HG02610 (cell line): ENCODE data around the gene PDE6A.

Experiments used
- ATAC-seq: cut with Tn5 transposase; IDR thresholded peaks from one replicate; pipeline ENCODE4 v1.9.1; 2021; ENCODE audit warnings: mild to moderate bottlenecking, moderate library complexity; ENCODE audit not compliant: unreplicated experiment

The PDE6A gene

GRCh38 chr5:149930749-149931574, 13.6 kb downstream of the PDE6A start:
- ATAC-seq: no peak

DNA sequence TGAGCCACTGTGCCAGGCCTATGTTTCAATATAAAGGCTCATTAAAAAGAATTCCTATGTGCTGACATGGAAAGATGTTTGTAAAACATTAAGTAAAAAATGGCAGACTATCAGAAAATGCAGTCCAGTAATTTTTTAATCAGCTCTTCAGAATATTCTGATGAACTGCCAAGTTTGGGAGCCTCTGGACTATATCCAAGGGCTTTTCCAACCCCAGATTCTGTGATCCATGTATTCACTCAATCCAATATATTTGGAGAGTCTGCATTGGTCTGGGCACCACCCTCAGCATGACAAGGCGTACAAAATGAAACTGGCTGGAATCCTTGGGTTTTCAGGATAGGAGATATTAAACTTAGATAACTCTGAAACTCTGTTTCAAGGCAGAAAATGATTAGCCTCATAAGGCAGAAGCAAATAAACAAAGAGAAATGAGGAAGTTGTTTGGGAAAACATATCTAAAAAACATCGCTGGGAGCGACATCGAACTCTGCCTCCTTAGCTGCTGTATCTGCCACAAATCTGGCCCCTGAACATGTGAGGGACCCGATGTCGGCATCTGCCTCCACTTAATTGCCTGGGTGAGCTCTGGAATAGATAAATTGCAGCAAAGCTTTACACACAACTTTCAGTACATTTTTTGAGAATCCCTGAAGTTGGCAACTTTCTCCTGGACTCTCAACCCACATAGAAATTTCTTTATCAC, 14.4 kb downstream of the PDE6A start:
- no peak for ATAC-seq

- no peak for ATAC-seq
Observed at GRCh38 chr5:149924486-149924885, 20.1 kb downstream of the PDE6A start.

GRCh38 chr5:149922950-149923349, 21.6 kb downstream of the PDE6A start:
- ATAC-seq: no peak

GRCh38 chr5:149921597-149921996, 23.0 kb downstream of the PDE6A start:
- no peak for ATAC-seq

GRCh38 chr5:149917073-149917676, 27.4 kb downstream of the PDE6A start:
- no peak for ATAC-seq

DNA sequence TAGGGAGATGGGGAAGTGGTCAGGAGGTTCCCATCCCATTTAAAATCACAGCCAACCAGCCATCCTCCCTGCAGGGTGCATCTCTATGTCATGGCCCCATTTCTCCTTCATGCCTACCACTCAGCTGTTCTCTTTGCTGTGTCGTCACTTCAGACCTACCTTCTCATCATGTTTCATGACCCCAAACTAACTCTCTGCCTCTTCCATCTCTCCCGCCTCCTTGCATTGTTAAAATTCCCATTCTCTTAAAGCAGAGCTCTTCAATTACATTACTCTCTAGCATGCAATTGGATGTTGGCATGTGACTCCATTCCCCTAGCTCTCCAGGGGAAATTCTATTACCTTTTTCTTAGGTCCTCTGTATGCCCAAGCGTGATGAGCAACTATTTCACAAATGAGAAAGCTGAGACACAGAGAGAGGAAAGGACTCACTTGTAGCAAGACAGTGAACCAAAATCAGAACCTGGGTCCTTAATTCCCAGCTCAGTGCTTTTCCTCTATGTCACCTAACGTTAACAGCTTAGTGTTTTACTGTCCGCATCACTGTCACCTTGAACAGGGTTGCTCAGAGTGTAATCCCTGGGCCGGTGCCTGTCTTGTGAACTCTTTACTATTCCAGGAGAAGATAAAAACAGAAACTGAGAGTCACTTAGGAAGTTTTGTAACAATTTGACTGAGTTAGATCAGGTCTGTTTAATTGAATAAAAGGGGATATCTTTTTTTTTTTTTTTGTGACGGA, 28.1 kb downstream of the PDE6A start:
- no peak for ATAC-seq

- no peak for ATAC-seq
Observed at GRCh38 chr5:149915392-149916260, 29.0 kb downstream of the PDE6A start.

DNA sequence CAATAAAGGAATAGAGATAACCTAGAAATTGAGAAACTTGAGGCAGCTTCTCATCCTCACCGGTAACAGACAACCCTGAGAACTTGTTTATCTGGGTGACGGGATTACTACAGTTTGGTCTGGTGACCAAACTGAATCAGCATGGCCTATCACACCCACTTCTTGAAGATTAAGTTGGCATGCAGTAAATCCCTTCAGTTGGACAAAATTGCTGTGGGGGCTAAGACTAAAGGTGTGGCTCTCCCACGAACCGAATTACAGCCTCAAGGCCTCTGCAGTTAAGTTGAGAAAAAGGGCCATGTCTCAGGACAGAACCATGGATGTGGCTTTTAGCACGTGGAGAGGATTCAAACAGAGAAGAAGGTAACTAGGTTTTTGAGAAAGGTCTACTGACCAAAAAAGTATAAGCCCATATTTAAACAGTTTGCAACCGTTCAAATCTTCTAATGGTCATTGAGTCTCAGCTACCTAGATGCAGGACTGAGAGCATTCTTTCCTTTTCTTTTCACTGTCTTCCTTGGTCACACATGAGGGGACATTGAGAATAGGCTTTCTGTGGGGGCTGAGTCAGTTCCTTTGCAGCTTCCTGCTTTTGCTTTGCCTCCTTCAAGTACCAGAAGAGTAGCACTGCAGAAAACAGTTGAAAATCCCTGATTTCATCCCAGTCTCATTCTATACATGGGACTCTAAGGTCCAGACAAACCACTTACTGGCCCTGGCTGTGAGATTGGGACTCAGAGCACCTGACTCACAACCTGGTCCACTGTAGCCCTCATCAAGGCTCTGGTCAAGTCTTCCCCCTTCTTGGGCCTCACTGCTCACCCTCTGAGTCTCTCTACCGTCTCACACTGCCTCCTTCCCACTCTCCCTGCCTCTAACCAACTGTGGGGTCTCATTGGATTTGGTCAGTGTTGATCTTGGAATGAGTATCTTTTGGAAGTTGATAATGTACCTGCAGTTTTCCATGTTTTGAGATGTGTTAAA, 30.9 kb downstream of the PDE6A start:
- ATAC-seq: no peak

DNA sequence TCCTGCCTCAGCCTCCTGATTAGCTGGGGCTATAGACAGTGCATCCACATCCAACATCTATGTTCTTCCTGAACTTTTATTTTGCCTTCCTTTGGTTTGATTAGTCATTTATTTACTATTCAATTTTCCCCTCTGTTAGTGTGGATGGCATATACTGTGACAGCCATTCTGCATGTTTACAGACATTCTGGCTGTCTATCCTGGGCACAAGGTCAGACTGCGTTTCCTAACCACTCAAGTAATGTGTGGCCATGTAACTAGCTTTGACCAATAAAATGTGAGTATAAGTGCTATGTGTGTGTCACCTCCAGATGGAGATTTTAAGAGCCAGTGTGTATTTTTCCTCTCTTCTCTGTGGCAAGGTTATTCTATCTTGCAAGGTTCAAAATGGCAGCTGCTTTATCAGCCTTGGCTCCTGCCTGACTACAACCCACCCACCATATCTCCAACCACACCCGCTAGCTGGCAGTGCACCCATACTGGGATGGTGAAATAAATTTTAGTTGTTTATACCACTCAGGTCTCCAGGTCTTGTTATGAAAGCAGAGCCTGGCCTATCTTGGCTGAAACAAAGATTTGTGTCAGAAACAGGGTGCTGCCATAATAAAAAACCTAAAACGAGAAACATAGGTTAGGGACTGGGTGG, 32.2 kb downstream of the PDE6A start:
- ATAC-seq: no peak

GRCh38 chr5:149911031-149911430, 33.6 kb downstream of the PDE6A start:
- ATAC-seq: no peak

- no peak for ATAC-seq
Observed at GRCh38 chr5:149907828-149908227, 36.8 kb downstream of the PDE6A start.

- no peak for ATAC-seq
Observed at GRCh38 chr5:149904977-149905376, 39.6 kb downstream of the PDE6A start.

- ATAC-seq: no peak
Observed at GRCh38 chr5:149904293-149904886, 40.2 kb downstream of the PDE6A start.

GRCh38 chr5:149903404-149903803, 41.2 kb downstream of the PDE6A start:
- ATAC-seq: no peak

DNA sequence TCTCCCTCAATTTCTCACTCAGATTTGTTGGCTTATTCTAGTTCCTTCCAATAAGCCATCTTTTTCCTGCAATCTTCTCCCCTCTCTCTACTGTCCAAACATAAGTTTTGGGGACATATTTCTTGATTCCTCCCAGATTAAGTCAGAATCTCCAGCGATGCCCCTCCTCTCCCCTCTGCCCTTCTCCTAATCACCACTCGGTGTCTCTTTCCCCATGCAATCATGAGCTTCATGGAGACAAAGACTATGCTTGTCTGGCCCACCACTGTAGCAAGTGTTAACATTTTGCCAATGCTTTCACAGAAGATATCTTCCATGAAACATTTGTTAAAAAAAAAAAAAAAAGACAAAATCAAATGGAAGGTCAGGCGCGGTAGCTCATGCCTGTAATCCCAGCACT, 42.4 kb downstream of the PDE6A start:
- no peak for ATAC-seq

DNA sequence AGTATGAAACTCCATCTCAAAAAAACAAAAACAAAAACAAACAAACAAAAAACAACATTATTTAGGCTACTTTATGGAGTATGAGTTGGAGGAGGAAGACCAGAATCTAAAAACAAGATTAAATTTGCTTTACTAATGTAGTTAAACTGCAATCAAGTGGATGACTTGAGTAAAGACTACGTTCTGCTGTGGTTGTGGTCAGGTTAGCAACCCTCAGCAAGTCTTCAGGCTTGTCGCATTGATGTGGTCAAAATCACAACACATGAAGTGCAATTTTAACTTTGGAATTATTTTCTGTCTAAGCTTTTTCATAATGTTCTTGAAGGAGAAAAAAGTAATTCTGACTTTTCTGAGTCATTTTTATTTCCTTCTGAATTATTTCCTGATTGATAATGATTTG, 43.1 kb downstream of the PDE6A start:
- no peak for ATAC-seq

DNA sequence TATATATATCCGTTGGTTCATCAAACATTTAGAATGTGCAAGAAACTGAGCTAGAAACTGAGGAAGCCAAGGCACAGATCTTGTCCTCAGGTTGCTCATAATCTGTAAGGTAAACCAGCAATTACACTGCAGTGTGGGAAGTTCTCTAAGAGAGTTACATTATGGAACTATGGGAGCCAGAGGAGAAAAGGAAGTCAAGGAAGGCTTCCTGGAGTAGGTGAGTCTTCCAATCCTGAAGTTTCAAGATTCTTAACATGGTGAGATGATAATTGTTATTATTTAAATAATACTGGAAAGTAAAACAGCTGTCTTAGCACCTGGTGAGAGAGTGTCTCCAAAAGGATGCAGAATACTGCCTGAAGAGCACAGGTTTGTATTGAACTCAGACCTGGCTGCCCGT, 44.2 kb downstream of the PDE6A start:
- no peak for ATAC-seq
